ENCODE results near the gene SUMO1.

- TF ChIP-seq CTCF (conservative IDR thresholded peaks at IDR 0.05) (no peak), EZH2 (IDR thresholded peaks at IDR 0.05; ENCODE audit: low read depth) (no peak)
Measured at GRCh38 chr2:202196727-202197126, 41.7 kb downstream of the SUMO1 start.
